ENCODE results near the gene OR1I1.

OR1I1 gene

GRCh38 chr19:15113245-15114152 lies 31.5 kb downstream of the OR1I1 start:
- no peak overlapping the region for H3K27ac ChIP-seq (ENCODE audit: low read depth, low read length)
- H2BK5ac ChIP-seq (ENCODE audit: low read depth, low read length, poor library complexity), result no peak overlapping the region
- no peak overlapping the region for H3K4me3 ChIP-seq (ENCODE audit: low read depth, low read length)
- peaks cover 9% of the 10 kb centered on the region for H3K9me3 ChIP-seq (ENCODE audit: insufficient read depth, low read depth, low read length)
- no peak overlapping the region for H3K18ac ChIP-seq (ENCODE audit: low read length)
- no peak overlapping the region for H2AK5ac ChIP-seq (ENCODE audit: low read length)
- H3K79me2 ChIP-seq (ENCODE audit: control insufficient read depth, insufficient read depth, low read length, poor library complexity), result no peaks in the 10 kb centered on the region
- peaks cover 2 to 6% of the 10 kb centered on the region in 2 experiments for H3K4me1 ChIP-seq (ENCODE audit: control insufficient read depth in 1 of 2, insufficient read depth in 2 of 2, low read length in 2 of 2)
- H4K8ac ChIP-seq (ENCODE audit: low read depth, low read length), result no peak overlapping the region
- H3K4me2 ChIP-seq (ENCODE audit: low read length), result no peak overlapping the region
- no peak overlapping the region for H4K91ac ChIP-seq (ENCODE audit: low read depth, low read length)
- no peak overlapping the region for H4K12ac ChIP-seq (ENCODE audit: low read depth, low read length)
- H3K4ac ChIP-seq (ENCODE audit: low read depth, low read length), result no peak overlapping the region
- no peak overlapping the region for H3K23ac ChIP-seq (ENCODE audit: low read length)
- no peak overlapping the region for H2BK120ac ChIP-seq (ENCODE audit: insufficient read depth, low read length, poor library complexity)
- no peaks in the 10 kb centered on the region for H3K79me1 ChIP-seq (ENCODE audit: low read length)
- H3K27me3 ChIP-seq (ENCODE audit: insufficient read depth, low read length), result no peaks in the 10 kb centered on the region
- H3K36me3 ChIP-seq (ENCODE audit: control insufficient read depth in 1 of 2, insufficient read depth in 2 of 2, low read length in 2 of 2), result peaks cover 92 to 97% of the 10 kb centered on the region in 2 experiments
- no peak overlapping the region for H3K14ac ChIP-seq (ENCODE audit: low read length)
- H3K9ac ChIP-seq (ENCODE audit: low read length), result no peak overlapping the region
- WGBS (ENCODE audit: extremely low coverage, insufficient coverage, insufficient read length), result no CpG with 5 or more reads among the region's 58 CpGs
- DNase-seq, result no peak
- H2BK12ac ChIP-seq (ENCODE audit: low read length), result no peak overlapping the region
- no peak overlapping the region for H2AFZ ChIP-seq (ENCODE audit: insufficient read depth, low read length, poor library complexity)

GRCh38 chr19:15114153-15114540 lies 32.1 kb downstream of the OR1I1 start:
- no peak for DNase-seq
- WGBS (ENCODE audit: extremely low coverage, insufficient coverage, insufficient read length), result no CpG with 5 or more reads among the region's 7 CpGs

GRCh38 chr19:15115080-15115479 lies 33.1 kb downstream of the OR1I1 start:
- Histone ChIP-seq H3K79me1 (ENCODE audit: low read length) (no peaks in the 10 kb centered on the region), H4K8ac (ENCODE audit: low read depth, low read length) (no peak overlapping the region), H4K12ac (ENCODE audit: low read depth, low read length) (no peak overlapping the region), H4K91ac (ENCODE audit: low read depth, low read length) (no peak overlapping the region), H3K9ac (ENCODE audit: low read length) (no peak overlapping the region), H3K36me3 (ENCODE audit: control insufficient read depth in 1 of 2, insufficient read depth in 2 of 2, low read length in 2 of 2) (peaks cover 92 to 97% of the 10 kb centered on the region in 2 experiments), H3K23ac (ENCODE audit: low read length) (no peak overlapping the region), H3K27ac (ENCODE audit: low read depth, low read length) (no peak overlapping the region), H3K4me2 (ENCODE audit: low read length) (no peak overlapping the region), H3K9me3 (ENCODE audit: insufficient read depth, low read depth, low read length) (peaks cover 9% of the 10 kb centered on the region), H3K79me2 (ENCODE audit: control insufficient read depth, insufficient read depth, low read length, poor library complexity) (no peaks in the 10 kb centered on the region), H2BK5ac (ENCODE audit: low read depth, low read length, poor library complexity) (no peak overlapping the region), H2AK5ac (ENCODE audit: low read length) (no peak overlapping the region), H2BK120ac (ENCODE audit: insufficient read depth, low read length, poor library complexity) (no peak overlapping the region), H3K27me3 (ENCODE audit: insufficient read depth, low read length) (no peaks in the 10 kb centered on the region), H3K4me1 (ENCODE audit: control insufficient read depth in 1 of 2, insufficient read depth in 2 of 2, low read length in 2 of 2) (peaks cover 4 to 6% of the 10 kb centered on the region in 2 experiments), H3K4ac (ENCODE audit: low read depth, low read length) (no peak overlapping the region), H2BK12ac (ENCODE audit: low read length) (no peak overlapping the region), H3K18ac (ENCODE audit: low read length) (no peak overlapping the region), H3K14ac (ENCODE audit: low read length) (no peak overlapping the region), H3K4me3 (ENCODE audit: low read depth, low read length) (no peak overlapping the region), H2AFZ (ENCODE audit: insufficient read depth, low read length, poor library complexity) (no peak overlapping the region)
- no peak for DNase-seq
- WGBS (ENCODE audit: extremely low coverage, insufficient coverage, insufficient read length), result no CpG with 5 or more reads among the region's 13 CpGs

More at GRCh38 chr19:15114153-15114540, 32.1 kb downstream of the OR1I1 start:
- H3K4me2 ChIP-seq (ENCODE audit: low read length), result no peak overlapping the region
- peaks cover 9% of the 10 kb centered on the region for H3K9me3 ChIP-seq (ENCODE audit: insufficient read depth, low read depth, low read length)
- H2AK5ac ChIP-seq (ENCODE audit: low read length), result no peak overlapping the region
- no peaks in the 10 kb centered on the region for H3K79me2 ChIP-seq (ENCODE audit: control insufficient read depth, insufficient read depth, low read length, poor library complexity)
- no peaks in the 10 kb centered on the region for H3K27me3 ChIP-seq (ENCODE audit: insufficient read depth, low read length)
- no peak overlapping the region for H4K91ac ChIP-seq (ENCODE audit: low read depth, low read length)
- no peak overlapping the region for H3K4me3 ChIP-seq (ENCODE audit: low read depth, low read length)
- H2AFZ ChIP-seq (ENCODE audit: insufficient read depth, low read length, poor library complexity), result no peak overlapping the region
- no peak overlapping the region for H3K23ac ChIP-seq (ENCODE audit: low read length)
- no peak overlapping the region for H2BK120ac ChIP-seq (ENCODE audit: insufficient read depth, low read length, poor library complexity)
- H4K12ac ChIP-seq (ENCODE audit: low read depth, low read length), result no peak overlapping the region
- H3K18ac ChIP-seq (ENCODE audit: low read length), result no peak overlapping the region
- peaks cover 92 to 97% of the 10 kb centered on the region in 2 experiments for H3K36me3 ChIP-seq (ENCODE audit: control insufficient read depth in 1 of 2, insufficient read depth in 2 of 2, low read length in 2 of 2)
- H3K79me1 ChIP-seq (ENCODE audit: low read length), result no peaks in the 10 kb centered on the region
- H2BK5ac ChIP-seq (ENCODE audit: low read depth, low read length, poor library complexity), result no peak overlapping the region
- H3K14ac ChIP-seq (ENCODE audit: low read length), result no peak overlapping the region
- H4K8ac ChIP-seq (ENCODE audit: low read depth, low read length), result no peak overlapping the region
- no peak overlapping the region for H3K9ac ChIP-seq (ENCODE audit: low read length)
- peaks cover 4 to 6% of the 10 kb centered on the region in 2 experiments for H3K4me1 ChIP-seq (ENCODE audit: control insufficient read depth in 1 of 2, insufficient read depth in 2 of 2, low read length in 2 of 2)
- no peak overlapping the region for H3K4ac ChIP-seq (ENCODE audit: low read depth, low read length)
- H3K27ac ChIP-seq (ENCODE audit: low read depth, low read length), result no peak overlapping the region
- H2BK12ac ChIP-seq (ENCODE audit: low read length), result no peak overlapping the region

GRCh38 chr19:15115762-15116615 lies 34.0 kb downstream of the OR1I1 start:
- Histone ChIP-seq H2BK12ac (ENCODE audit: low read length) (no peak overlapping the region), H3K4ac (ENCODE audit: low read depth, low read length) (no peak overlapping the region), H3K27me3 (ENCODE audit: insufficient read depth, low read length) (no peaks in the 10 kb centered on the region), H2BK120ac (ENCODE audit: insufficient read depth, low read length, poor library complexity) (no peak overlapping the region), H3K27ac (ENCODE audit: low read depth, low read length) (no peak overlapping the region), H3K14ac (ENCODE audit: low read length) (no peak overlapping the region), H3K79me2 (ENCODE audit: control insufficient read depth, insufficient read depth, low read length, poor library complexity) (no peaks in the 10 kb centered on the region), H3K18ac (ENCODE audit: low read length) (no peak overlapping the region), H2AFZ (ENCODE audit: insufficient read depth, low read length, poor library complexity) (no peak overlapping the region), H3K79me1 (ENCODE audit: low read length) (no peaks in the 10 kb centered on the region), H3K36me3 (ENCODE audit: control insufficient read depth in 1 of 2, insufficient read depth in 2 of 2, low read length in 2 of 2) (peaks cover 89 to 96% of the 10 kb centered on the region in 2 experiments), H4K12ac (ENCODE audit: low read depth, low read length) (no peak overlapping the region), H4K8ac (ENCODE audit: low read depth, low read length) (no peak overlapping the region), H4K91ac (ENCODE audit: low read depth, low read length) (no peak overlapping the region), H3K4me1 (ENCODE audit: control insufficient read depth in 1 of 2, insufficient read depth in 2 of 2, low read length in 2 of 2) (peaks cover 4 to 6% of the 10 kb centered on the region in 2 experiments), H2AK5ac (ENCODE audit: low read length) (no peak overlapping the region), H3K4me3 (ENCODE audit: low read depth, low read length) (no peak overlapping the region), H3K4me2 (ENCODE audit: low read length) (no peak overlapping the region), H3K9me3 (ENCODE audit: insufficient read depth, low read depth, low read length) (peaks cover 9% of the 10 kb centered on the region), H2BK5ac (ENCODE audit: low read depth, low read length, poor library complexity) (no peak overlapping the region), H3K9ac (ENCODE audit: low read length) (no peak overlapping the region), H3K23ac (ENCODE audit: low read length) (no peak overlapping the region)
- no CpG with 5 or more reads among the region's 23 CpGs for WGBS (ENCODE audit: extremely low coverage, insufficient coverage, insufficient read length)
- DNase-seq, result no peak
